HEK293 (cell line): ENCODE measurements around the gene DRD5.

Source experiments
- CTCF ChIA-PET: fragments of 350-600 bp; formaldehyde crosslinking; extraction: SDS; loops from one replicate; lab custom pipeline; 2021; ENCODE audit warnings: antibody characterized with exemption; lab: Yijun Ruan, JAX
- POLR2A ChIA-PET: fragments of 300-600 bp; formaldehyde crosslinking; extraction: SDS; loops from one replicate; lab custom pipeline; 2020; ENCODE audit warnings: antibody characterized with exemption, inconsistent platforms; lab: Yijun Ruan, JAX
- H3K27ac ChIP-seq: fragments of 200-500 bp; sonication (Bioruptor generic); 2 replicates; pipeline ENCODE4 v1.5.1; 2014; ENCODE audit warnings: low read depth, low read length, control low read depth, inconsistent platforms; ENCODE audit errors: extremely low read depth
- H3K36me3 ChIP-seq, 2 experiments: fragments of 200-500 bp in 1 of 2; sonication (Bioruptor generic) in 1 of 2; 1 replicate in 1 of 2; 2 replicates in 1 of 2; pipeline ENCODE4 v1.5.1; 2014 to 2017; ENCODE audit warnings: inconsistent platforms in 2 of 2, low read length in 2 of 2; ENCODE audit not compliant: control insufficient read depth in 2 of 2, insufficient read depth in 1 of 2
- H3K4me1 ChIP-seq: fragments of 200-500 bp; sonication (Bioruptor generic); 2 replicates; pipeline ENCODE4 v1.5.1; 2014; ENCODE audit warnings: mild to moderate bottlenecking, low read length, inconsistent platforms; ENCODE audit not compliant: control insufficient read depth, insufficient read depth
- H3K4me3 ChIP-seq: 2 replicates; pipeline ENCODE4 v1.5.1; 2011; ENCODE audit warnings: low read depth, mild to moderate bottlenecking, control low read depth, low read length, moderate library complexity
- H3K9me3 ChIP-seq: fragments of 200-500 bp; sonication (Bioruptor generic); 2 replicates; pipeline ENCODE4 v1.5.1; 2014; ENCODE audit warnings: low read depth, low read length, inconsistent platforms; ENCODE audit not compliant: control insufficient read depth, insufficient read depth
- FEZF1 ChIP-seq: fragments of 450-650 bp; formaldehyde crosslinking; IDR thresholded peaks from 2 replicates; pipeline ENCODE4 v1.5.1; 2016; ENCODE audit warnings: missing biosample characterization, missing genetic modification characterization
- GLI4 ChIP-seq: fragments of 450-650 bp; formaldehyde crosslinking; IDR thresholded peaks from 2 replicates; pipeline ENCODE4 v1.5.1; 2016; ENCODE audit warnings: missing biosample characterization, missing genetic modification characterization
- IKZF3 ChIP-seq: fragments of 450-650 bp; IDR thresholded peaks from 2 replicates; pipeline ENCODE4 v1.5.0; 2018; ENCODE audit warnings: missing biosample characterization, mild to moderate bottlenecking, missing genetic modification characterization, moderate library complexity
- OSR2 ChIP-seq: fragments of 450-650 bp; formaldehyde crosslinking; IDR thresholded peaks from 2 replicates; pipeline ENCODE4 v1.5.1; 2016; ENCODE audit warnings: missing biosample characterization, missing genetic modification characterization
- OVOL3 ChIP-seq: fragments of 450-650 bp; formaldehyde crosslinking; IDR thresholded peaks from 2 replicates; pipeline ENCODE4 v1.5.1; 2016; ENCODE audit warnings: missing biosample characterization, missing genetic modification characterization
- SCRT1 ChIP-seq: fragments of 450-650 bp; formaldehyde crosslinking; IDR thresholded peaks from 2 replicates; pipeline ENCODE4 v1.5.1; 2016; ENCODE audit warnings: missing biosample characterization, missing genetic modification characterization, borderline replicate concordance
- ZNF157 ChIP-seq: fragments of 450-650 bp; formaldehyde crosslinking; IDR thresholded peaks from 2 replicates; pipeline ENCODE4 v1.5.1; 2016; ENCODE audit warnings: missing biosample characterization, missing genetic modification characterization
- ZNF169 ChIP-seq: fragments of 450-650 bp; formaldehyde crosslinking; IDR thresholded peaks from 2 replicates; pipeline ENCODE4 v1.5.1; 2016; ENCODE audit warnings: missing biosample characterization, missing genetic modification characterization
- ZNF211 ChIP-seq: fragments of 450-650 bp; formaldehyde crosslinking; IDR thresholded peaks from 2 replicates; pipeline ENCODE4 v1.5.1; 2016; ENCODE audit warnings: low read depth, missing biosample characterization, missing genetic modification characterization
- ZNF214 ChIP-seq: fragments of 450-650 bp; formaldehyde crosslinking; IDR thresholded peaks from 2 replicates; pipeline ENCODE4 v1.5.1; 2017; ENCODE audit warnings: missing biosample characterization, mild to moderate bottlenecking, missing genetic modification characterization, borderline replicate concordance
- ZNF274 ChIP-seq, 2 experiments: fragments of 200-500 bp in 1 of 2; fragments of 450-650 bp in 1 of 2; sonication (Bioruptor generic) in 1 of 2; formaldehyde crosslinking in 1 of 2; IDR thresholded peaks; 2 replicates each; pipeline versions ENCODE4 v1.5.1 to v1.6.1; 2014 to 2016; ENCODE audit warnings: borderline replicate concordance in 1 of 2, inconsistent platforms in 1 of 2, low read length in 1 of 2, missing biosample characterization in 1 of 2, missing genetic modification characterization in 1 of 2
- ZNF473 ChIP-seq: fragments of 450-650 bp; formaldehyde crosslinking; IDR thresholded peaks from 2 replicates; pipeline ENCODE4 v1.5.1; 2017; ENCODE audit warnings: missing biosample characterization, missing genetic modification characterization
- ZNF501 ChIP-seq: fragments of 450-650 bp; formaldehyde crosslinking; IDR thresholded peaks from 2 replicates; pipeline ENCODE4 v1.5.1; 2016; ENCODE audit warnings: missing biosample characterization, missing genetic modification characterization
- ZNF549 ChIP-seq: fragments of 450-650 bp; IDR thresholded peaks from 2 replicates; pipeline ENCODE4 v1.5.1; 2018; ENCODE audit warnings: missing biosample characterization, missing genetic modification characterization, mild to moderate bottlenecking, inconsistent platforms, moderate library complexity
- ZNF555 ChIP-seq: fragments of 450-650 bp; formaldehyde crosslinking; conservative IDR thresholded peaks from 2 replicates; pipeline ENCODE4 v1.5.1; 2017; ENCODE audit warnings: missing biosample characterization, mild to moderate bottlenecking, missing genetic modification characterization, inconsistent platforms
- ZNF626 ChIP-seq: fragments of 450-650 bp; sonication (Bioruptor Pico); formaldehyde crosslinking; IDR thresholded peaks from 2 replicates; pipeline ENCODE4 v1.5.1; 2018; ENCODE audit warnings: missing biosample characterization, missing genetic modification characterization, inconsistent platforms
- ZNF654 ChIP-seq: fragments of 450-650 bp; formaldehyde crosslinking; IDR thresholded peaks from 2 replicates; pipeline ENCODE4 v1.5.1; 2016; ENCODE audit warnings: low read depth, missing biosample characterization, missing genetic modification characterization
- ZNF677 ChIP-seq: fragments of 450-650 bp; IDR thresholded peaks from 2 replicates; pipeline ENCODE4 v1.5.0; 2018; ENCODE audit warnings: missing biosample characterization, mild to moderate bottlenecking, missing genetic modification characterization, moderate library complexity
- ZNF791 ChIP-seq: fragments of 450-650 bp; formaldehyde crosslinking; IDR thresholded peaks from 2 replicates; pipeline ENCODE4 v1.5.1; 2016; ENCODE audit warnings: missing biosample characterization, missing genetic modification characterization
- TF ChIP-seq, protein P1 (sequence below): fragments of 450-650 bp; formaldehyde crosslinking; IDR thresholded peaks from 2 replicates; pipeline ENCODE4 v1.5.1; 2016; ENCODE audit warnings: missing biosample characterization, missing genetic modification characterization
- TF ChIP-seq, protein P2 (sequence below): fragments of 450-650 bp; formaldehyde crosslinking; IDR thresholded peaks from 2 replicates; pipeline ENCODE4 v1.5.1; 2016; ENCODE audit warnings: missing biosample characterization, missing genetic modification characterization
- TF ChIP-seq, protein P3 (sequence below): fragments of 450-650 bp; IDR thresholded peaks from 2 replicates; pipeline ENCODE4 v1.5.1; 2018; ENCODE audit warnings: missing biosample characterization, missing genetic modification characterization
- TF ChIP-seq, protein P4 (sequence below): fragments of 450-650 bp; formaldehyde crosslinking; IDR thresholded peaks from 2 replicates; pipeline ENCODE4 v1.5.1; 2016; ENCODE audit warnings: missing biosample characterization, missing genetic modification characterization

DRD5 gene

DNA sequence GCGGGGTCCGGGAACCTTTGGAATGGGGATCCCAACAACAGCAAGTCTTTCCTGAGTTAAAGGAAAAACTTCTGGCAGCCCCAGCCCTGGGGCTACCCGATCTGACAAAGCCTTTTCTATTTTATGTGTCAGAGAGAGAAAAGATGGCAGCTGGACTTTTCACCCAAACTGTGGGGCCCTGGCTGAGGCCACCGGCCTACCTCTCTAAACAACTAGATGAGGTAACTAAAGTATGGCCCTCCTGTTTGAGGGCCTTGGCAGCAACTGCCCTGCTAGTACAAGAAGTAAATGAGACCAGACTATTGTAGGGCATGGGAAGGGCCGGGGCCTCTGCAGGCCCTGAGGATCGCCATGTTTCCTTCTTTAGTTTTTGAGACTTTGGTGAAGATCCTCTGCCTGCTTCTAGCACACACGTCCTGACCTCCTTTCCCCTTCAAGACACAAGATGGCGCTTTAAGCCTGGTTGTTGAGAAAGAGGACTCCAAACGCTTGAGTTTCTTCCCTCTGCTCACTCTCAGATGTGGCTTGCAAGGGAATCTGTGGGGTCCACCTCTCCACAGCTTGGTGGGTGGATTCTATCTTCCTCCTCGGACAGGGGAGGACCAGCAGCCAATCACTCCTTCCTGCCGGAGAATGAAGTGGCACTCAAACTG is 18.5 kb upstream of the DRD5 start:
- ChIA-PET CTCF (interaction anchor here (0.6 to 7.2 kb wide), 8 partner anchors 62 to 614 kb away, joined by 3 to 75 read pairs (median 3); no protein-coding TSS in a partner anchor), POLR2A (no interaction called here)
- H3K4me3 ChIP-seq = no peak overlapping the region
- no peaks in the 10 kb centered on the region for H3K9me3 ChIP-seq
- no peak overlapping the region for H3K27ac ChIP-seq
- H3K36me3 ChIP-seq = no peaks in the 10 kb centered on the region
- TF ChIP-seq, protein P1, sequence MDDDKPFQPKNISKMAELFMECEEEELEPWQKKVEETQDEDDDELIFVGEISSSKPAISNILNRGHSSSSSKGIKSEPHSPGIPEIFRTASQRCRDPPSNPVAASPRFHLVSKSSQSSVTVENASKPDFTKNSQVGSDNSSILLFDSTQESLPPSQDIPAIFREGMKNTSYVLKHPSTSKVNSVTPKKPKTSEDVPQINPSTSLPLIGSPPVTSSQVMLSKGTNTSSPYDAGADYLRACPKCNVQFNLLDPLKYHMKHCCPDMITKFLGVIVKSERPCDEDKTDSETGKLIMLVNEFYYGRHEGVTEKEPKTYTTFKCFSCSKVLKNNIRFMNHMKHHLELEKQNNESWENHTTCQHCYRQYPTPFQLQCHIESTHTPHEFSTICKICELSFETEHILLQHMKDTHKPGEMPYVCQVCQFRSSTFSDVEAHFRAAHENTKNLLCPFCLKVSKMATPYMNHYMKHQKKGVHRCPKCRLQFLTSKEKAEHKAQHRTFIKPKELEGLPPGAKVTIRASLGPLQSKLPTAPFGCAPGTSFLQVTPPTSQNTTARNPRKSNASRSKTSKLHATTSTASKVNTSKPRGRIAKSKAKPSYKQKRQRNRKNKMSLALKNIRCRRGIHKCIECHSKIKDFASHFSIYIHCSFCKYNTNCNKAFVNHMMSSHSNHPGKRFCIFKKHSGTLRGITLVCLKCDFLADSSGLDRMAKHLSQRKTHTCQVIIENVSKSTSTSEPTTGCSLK (tag by site-specific recombination) = no peak
- no peak for TF ChIP-seq ZNF677 (tag by site-specific recombination)
- no peak for TF ChIP-seq ZNF274 (IDR thresholded peaks at IDR 0.05; ENCODE audit: low read length)
- no peak for TF ChIP-seq ZNF274 (tag by site-specific recombination; IDR thresholded peaks at IDR 0.05; ENCODE audit: borderline replicate concordance)
- TF ChIP-seq ZNF654 (tag by site-specific recombination) = peak; percentile 81
- no peaks in the 10 kb centered on the region for H3K4me1 ChIP-seq

DNA sequence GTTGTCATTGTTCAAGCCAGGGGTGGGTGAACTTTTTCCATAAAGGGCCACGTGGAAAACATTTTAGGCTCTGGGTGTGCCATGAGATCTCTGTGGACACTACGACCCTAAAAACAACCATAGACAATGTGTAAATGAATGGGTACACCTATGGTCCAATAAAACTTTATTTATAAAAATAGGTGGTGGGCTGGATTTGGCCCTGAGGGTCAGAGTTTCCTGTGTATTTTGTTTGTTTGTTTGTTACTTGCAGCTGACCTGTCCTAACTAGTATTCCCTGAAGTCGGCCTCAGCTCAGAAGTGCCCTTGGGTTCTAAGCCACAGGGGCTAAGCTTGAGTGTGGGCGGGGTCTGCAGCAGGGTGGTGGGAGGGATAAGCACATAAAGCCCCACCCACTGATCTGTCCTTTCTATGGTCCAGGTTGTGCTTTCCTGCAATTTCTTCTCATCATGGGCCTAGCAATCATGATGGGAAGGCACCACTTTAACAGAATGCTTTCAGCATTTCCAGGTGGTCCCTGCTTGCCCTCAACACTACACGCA is 17.2 kb upstream of the DRD5 start:
- ChIA-PET CTCF (interaction anchor here (0.8 to 7.2 kb wide), 3 partner anchors 13 to 251 kb away, joined by 3 to 75 read pairs (median 4); no protein-coding TSS in a partner anchor), POLR2A (no interaction called here)
- H3K4me3 ChIP-seq = no peak overlapping the region
- no peaks in the 10 kb centered on the region for H3K9me3 ChIP-seq
- no peaks in the 10 kb centered on the region for H3K4me1 ChIP-seq
- TF ChIP-seq ZNF157 (tag by site-specific recombination) = no peak
- no peak for TF ChIP-seq ZNF169
- no peak for TF ChIP-seq ZNF555 (tag by site-specific recombination)
- TF ChIP-seq ZNF214 (tag by site-specific recombination) = no peak
- TF ChIP-seq, protein P2, sequence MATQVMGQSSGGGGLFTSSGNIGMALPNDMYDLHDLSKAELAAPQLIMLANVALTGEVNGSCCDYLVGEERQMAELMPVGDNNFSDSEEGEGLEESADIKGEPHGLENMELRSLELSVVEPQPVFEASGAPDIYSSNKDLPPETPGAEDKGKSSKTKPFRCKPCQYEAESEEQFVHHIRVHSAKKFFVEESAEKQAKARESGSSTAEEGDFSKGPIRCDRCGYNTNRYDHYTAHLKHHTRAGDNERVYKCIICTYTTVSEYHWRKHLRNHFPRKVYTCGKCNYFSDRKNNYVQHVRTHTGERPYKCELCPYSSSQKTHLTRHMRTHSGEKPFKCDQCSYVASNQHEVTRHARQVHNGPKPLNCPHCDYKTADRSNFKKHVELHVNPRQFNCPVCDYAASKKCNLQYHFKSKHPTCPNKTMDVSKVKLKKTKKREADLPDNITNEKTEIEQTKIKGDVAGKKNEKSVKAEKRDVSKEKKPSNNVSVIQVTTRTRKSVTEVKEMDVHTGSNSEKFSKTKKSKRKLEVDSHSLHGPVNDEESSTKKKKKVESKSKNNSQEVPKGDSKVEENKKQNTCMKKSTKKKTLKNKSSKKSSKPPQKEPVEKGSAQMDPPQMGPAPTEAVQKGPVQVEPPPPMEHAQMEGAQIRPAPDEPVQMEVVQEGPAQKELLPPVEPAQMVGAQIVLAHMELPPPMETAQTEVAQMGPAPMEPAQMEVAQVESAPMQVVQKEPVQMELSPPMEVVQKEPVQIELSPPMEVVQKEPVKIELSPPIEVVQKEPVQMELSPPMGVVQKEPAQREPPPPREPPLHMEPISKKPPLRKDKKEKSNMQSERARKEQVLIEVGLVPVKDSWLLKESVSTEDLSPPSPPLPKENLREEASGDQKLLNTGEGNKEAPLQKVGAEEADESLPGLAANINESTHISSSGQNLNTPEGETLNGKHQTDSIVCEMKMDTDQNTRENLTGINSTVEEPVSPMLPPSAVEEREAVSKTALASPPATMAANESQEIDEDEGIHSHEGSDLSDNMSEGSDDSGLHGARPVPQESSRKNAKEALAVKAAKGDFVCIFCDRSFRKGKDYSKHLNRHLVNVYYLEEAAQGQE (tag by site-specific recombination) = no peak
- TF ChIP-seq IKZF3 (tag by site-specific recombination) = no peak
- TF ChIP-seq, protein P3, sequence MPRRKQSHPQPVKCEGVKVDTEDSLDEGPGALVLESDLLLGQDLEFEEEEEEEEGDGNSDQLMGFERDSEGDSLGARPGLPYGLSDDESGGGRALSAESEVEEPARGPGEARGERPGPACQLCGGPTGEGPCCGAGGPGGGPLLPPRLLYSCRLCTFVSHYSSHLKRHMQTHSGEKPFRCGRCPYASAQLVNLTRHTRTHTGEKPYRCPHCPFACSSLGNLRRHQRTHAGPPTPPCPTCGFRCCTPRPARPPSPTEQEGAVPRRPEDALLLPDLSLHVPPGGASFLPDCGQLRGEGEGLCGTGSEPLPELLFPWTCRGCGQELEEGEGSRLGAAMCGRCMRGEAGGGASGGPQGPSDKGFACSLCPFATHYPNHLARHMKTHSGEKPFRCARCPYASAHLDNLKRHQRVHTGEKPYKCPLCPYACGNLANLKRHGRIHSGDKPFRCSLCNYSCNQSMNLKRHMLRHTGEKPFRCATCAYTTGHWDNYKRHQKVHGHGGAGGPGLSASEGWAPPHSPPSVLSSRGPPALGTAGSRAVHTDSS = no peak
- no peak for TF ChIP-seq OVOL3 (tag by site-specific recombination)
- no peak for TF ChIP-seq SCRT1 (tag by site-specific recombination)
- TF ChIP-seq OSR2 (tag by site-specific recombination) = no peak
- no peak for TF ChIP-seq ZNF501 (tag by site-specific recombination)
- no peak for TF ChIP-seq ZNF549
- no peak for TF ChIP-seq ZNF791 (tag by site-specific recombination)
- no peak for TF ChIP-seq FEZF1 (tag by site-specific recombination)
- no peak for TF ChIP-seq ZNF677 (tag by site-specific recombination)
- TF ChIP-seq, protein P4, sequence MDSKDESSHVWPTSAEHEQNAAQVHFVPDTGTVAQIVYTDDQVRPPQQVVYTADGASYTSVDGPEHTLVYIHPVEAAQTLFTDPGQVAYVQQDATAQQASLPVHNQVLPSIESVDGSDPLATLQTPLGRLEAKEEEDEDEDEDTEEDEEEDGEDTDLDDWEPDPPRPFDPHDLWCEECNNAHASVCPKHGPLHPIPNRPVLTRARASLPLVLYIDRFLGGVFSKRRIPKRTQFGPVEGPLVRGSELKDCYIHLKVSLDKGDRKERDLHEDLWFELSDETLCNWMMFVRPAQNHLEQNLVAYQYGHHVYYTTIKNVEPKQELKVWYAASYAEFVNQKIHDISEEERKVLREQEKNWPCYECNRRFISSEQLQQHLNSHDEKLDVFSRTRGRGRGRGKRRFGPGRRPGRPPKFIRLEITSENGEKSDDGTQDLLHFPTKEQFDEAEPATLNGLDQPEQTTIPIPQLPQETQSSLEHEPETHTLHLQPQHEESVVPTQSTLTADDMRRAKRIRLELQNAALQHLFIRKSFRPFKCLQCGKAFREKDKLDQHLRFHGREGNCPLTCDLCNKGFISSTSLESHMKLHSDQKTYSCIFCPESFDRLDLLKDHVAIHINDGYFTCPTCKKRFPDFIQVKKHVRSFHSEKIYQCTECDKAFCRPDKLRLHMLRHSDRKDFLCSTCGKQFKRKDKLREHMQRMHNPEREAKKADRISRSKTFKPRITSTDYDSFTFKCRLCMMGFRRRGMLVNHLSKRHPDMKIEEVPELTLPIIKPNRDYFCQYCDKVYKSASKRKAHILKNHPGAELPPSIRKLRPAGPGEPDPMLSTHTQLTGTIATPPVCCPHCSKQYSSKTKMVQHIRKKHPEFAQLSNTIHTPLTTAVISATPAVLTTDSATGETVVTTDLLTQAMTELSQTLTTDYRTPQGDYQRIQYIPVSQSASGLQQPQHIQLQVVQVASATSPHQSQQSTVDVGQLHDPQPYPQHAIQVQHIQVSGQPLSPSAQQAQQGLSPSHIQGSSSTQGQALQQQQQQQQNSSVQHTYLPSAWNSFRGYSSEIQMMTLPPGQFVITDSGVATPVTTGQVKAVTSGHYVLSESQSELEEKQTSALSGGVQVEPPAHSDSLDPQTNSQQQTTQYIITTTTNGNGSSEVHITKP (tag by site-specific recombination) = no peak
- TF ChIP-seq ZNF211 (tag by site-specific recombination) = no peak
- no peak for TF ChIP-seq ZNF626
- TF ChIP-seq ZNF473 (tag by site-specific recombination) = no peak
- TF ChIP-seq GLI4 (tag by site-specific recombination) = no peak
- H3K36me3 ChIP-seq = no peaks in the 10 kb centered on the region
- H3K27ac ChIP-seq = no peak overlapping the region
